Globus pallidus (tissue), 1 donor: ENCODE measurements around the gene PNKD.

Source experiments
- DNase-seq: peaks from one replicate; pipeline ENCODE4 v3.0.0-alpha.2; 2015; ENCODE audit warnings: low spot score

The PNKD gene

GRCh38 chr2:218343591-218343990, 73.3 kb downstream of the PNKD start:
- no peak for DNase-seq

GRCh38 chr2:218344090-218344754, 73.9 kb downstream of the PNKD start:
- no peak for DNase-seq

- no peak for DNase-seq
Observed at GRCh38 chr2:218344755-218345417, 74.6 kb downstream of the PNKD start.

GRCh38 chr2:218345491-218346236, 75.3 kb downstream of the PNKD start:
- DNase-seq = no peak

GRCh38 chr2:218347172-218347571, 76.9 kb downstream of the PNKD start:
- DNase-seq = no peak

- DNase-seq = no peak
Observed at GRCh38 chr2:218354045-218354444, 83.7 kb downstream of the PNKD start.

GRCh38 chr2:218354850-218355443, 84.6 kb downstream of the PNKD start:
- no peak for DNase-seq

GRCh38 chr2:218357236-218358177, 87.2 kb downstream of the PNKD start:
- DNase-seq = no peak

- peak; percentile 32 for DNase-seq
Observed at GRCh38 chr2:218360453-218360852, 90.1 kb downstream of the PNKD start.

- no peak for DNase-seq
Observed at GRCh38 chr2:218362606-218363005, 92.3 kb downstream of the PNKD start.

- no peak for DNase-seq
Observed at GRCh38 chr2:218363736-218364135, 93.4 kb downstream of the PNKD start.

GRCh38 chr2:218364196-218364595, 93.9 kb downstream of the PNKD start:
- DNase-seq = no peak

- DNase-seq = no peak
Observed at GRCh38 chr2:218366621-218367414, 96.5 kb downstream of the PNKD start.

- DNase-seq = peak; percentile 63
Observed at GRCh38 chr2:218367415-218368149, 97.3 kb downstream of the PNKD start.

GRCh38 chr2:218368150-218368528, 97.8 kb downstream of the PNKD start:
- DNase-seq = no peak

- DNase-seq = no peak
Observed at GRCh38 chr2:218368621-218369153, 98.4 kb downstream of the PNKD start.

- DNase-seq = no peak
Observed at GRCh38 chr2:218369330-218369729, 99.0 kb downstream of the PNKD start.

GRCh38 chr2:218370410-218371063, 100.2 kb downstream of the PNKD start:
- DNase-seq = no peak

GRCh38 chr2:218371983-218372350, 101.6 kb downstream of the PNKD start:
- DNase-seq = no peak
